Left ventricle myocardium inferior (tissue), 1 donor: ENCODE measurements around the gene PPP2R2C. TPM values are rescaled to one million over a fixed set of nuclear protein-coding genes. Genes with fewer than 3 reads are reported as not detected.
A peak's percentile ranks its signal among the peaks of the same experiment; 100 is the strongest.

Source experiments
- DNase-seq: peaks from one replicate; pipeline ENCODE4 v3.0.0-alpha.2; 2020
- H3K27ac ChIP-seq: fragments of 200-600 bp; replicated peaks from 2 replicates; pipeline ENCODE4 v1.8.0; 2021
- H3K27me3 ChIP-seq: fragments of 200-600 bp; 2 replicates; pipeline ENCODE4 v1.8.0; 2021; ENCODE audit warnings: low read depth
- H3K36me3 ChIP-seq: fragments of 200-600 bp; 2 replicates; pipeline ENCODE4 v1.8.0; 2021
- H3K4me1 ChIP-seq: fragments of 200-600 bp; 2 replicates; pipeline ENCODE4 v1.8.0; 2021
- H3K4me3 ChIP-seq: fragments of 200-600 bp; 2 replicates; pipeline ENCODE4 v1.8.0; 2021; ENCODE audit warnings: mild to moderate bottlenecking, moderate library complexity
- H3K9me3 ChIP-seq: fragments of 200-600 bp; replicated peaks from 2 replicates; pipeline ENCODE4 v1.8.0; 2021
- CTCF ChIP-seq: fragments of 200-600 bp; IDR thresholded peaks from 2 replicates; pipeline ENCODE4 v1.8.0; 2021; ENCODE audit warnings: antibody characterized with exemption, mild to moderate bottlenecking, borderline replicate concordance
- intact Hi-C: fragments of 100-400 bp; cut with micrococcal nuclease; formaldehyde crosslinking; loops from one replicate; pipeline ENCODE4 v1.11.0; 2022
- total RNA-seq: library from RNA; stranded (reverse); fragmentation: NEBNext Ultra II Directional; extraction: Animal tissue kit (Norgen Biotek cat#: 25700); gene quantifications from one replicate; pipeline ENCODE4 v1.2.1, GENCODE V29; 2021
- donor health status: DM: no; HTN: yes; CAD: no; lungs with severe emphysema.

The PPP2R2C gene
- total RNA-seq, 1 donor from 2014 or later: 9.7 TPM

- DNase-seq: no peak
- H3K27ac ChIP-seq: no peak overlapping the region
- intact Hi-C loops: no loop called here
Observed at GRCh38 chr4:6393544-6394475, 78.6 kb downstream of the PPP2R2C start.

DNA sequence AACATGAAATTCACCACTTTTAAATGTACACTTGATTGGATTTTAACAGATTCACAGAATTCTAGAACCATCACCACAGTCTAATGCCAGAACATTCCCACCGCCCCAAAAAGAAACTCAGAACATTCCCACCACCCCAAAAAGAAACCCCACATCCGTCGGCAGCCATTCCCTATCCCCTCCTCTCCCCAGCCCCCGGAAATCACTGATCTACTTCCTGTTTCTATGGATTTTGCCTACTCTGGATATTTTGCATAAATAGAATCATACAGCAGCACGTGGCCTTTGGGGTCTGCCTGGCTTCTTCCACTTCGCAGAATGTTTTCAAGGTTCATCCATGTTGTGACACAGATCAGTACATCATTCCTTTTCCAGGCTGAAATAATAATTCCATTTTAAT is 79.3 kb downstream of the PPP2R2C start:
- Histone ChIP-seq H3K4me1 (peaks cover 20% of the 10 kb centered on the region), H3K36me3 (no peaks in the 10 kb centered on the region), H3K9me3 (no peaks in the 10 kb centered on the region), H3K27me3 (peaks cover 51% of the 10 kb centered on the region), H3K4me3 (no peak overlapping the region), H3K27ac (no peak overlapping the region)
- no peak for DNase-seq
- intact Hi-C loops: no loop called here
- no peak for TF ChIP-seq CTCF

More at GRCh38 chr4:6393544-6394475, 78.6 kb downstream of the PPP2R2C start:
- no peak overlapping the region for H3K4me3 ChIP-seq
- no peak for TF ChIP-seq CTCF
- H3K9me3 ChIP-seq: no peaks in the 10 kb centered on the region
- peaks cover 20% of the 10 kb centered on the region for H3K4me1 ChIP-seq
- H3K27me3 ChIP-seq: peaks cover 49% of the 10 kb centered on the region
- no peaks in the 10 kb centered on the region for H3K36me3 ChIP-seq

DNA sequence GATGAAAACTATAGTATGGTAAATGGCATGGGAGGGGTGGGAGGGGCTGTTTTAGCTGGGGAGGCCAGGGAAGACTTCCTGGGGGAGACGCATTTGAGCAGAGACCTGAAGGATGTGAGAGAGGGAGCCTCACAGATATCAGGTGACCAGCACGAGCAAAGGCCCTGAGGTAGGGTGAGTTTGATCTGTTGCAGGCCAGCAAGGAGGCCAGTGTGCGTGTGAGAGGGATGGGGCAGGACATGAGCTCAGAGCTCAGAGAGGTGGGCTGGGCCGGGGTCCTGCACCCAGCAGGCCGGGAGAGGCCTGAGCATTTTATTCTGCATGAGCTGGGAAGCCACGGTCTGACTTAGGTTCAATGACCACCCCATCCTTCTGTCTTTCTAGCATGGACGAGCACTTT is 80.0 kb downstream of the PPP2R2C start:
- DNase-seq: no peak
- Histone ChIP-seq H3K36me3 (no peaks in the 10 kb centered on the region), H3K9me3 (no peaks in the 10 kb centered on the region), H3K4me1 (peaks cover 20% of the 10 kb centered on the region), H3K4me3 (no peak overlapping the region), H3K27ac (no peak overlapping the region), H3K27me3 (peaks cover 47% of the 10 kb centered on the region)
- intact Hi-C loops: no loop called here
- TF ChIP-seq CTCF: no peak

GRCh38 chr4:6391852-6392188 is 80.6 kb downstream of the PPP2R2C start:
- intact Hi-C loops: no loop called here
- no peak overlapping the region for H3K4me3 ChIP-seq
- no peaks in the 10 kb centered on the region for H3K9me3 ChIP-seq
- peak overlapping the region; percentile 64 for H3K27ac ChIP-seq
- peaks cover 44% of the 10 kb centered on the region for H3K27me3 ChIP-seq
- H3K4me1 ChIP-seq: peaks cover 20% of the 10 kb centered on the region
- no peaks in the 10 kb centered on the region for H3K36me3 ChIP-seq
- no peak for DNase-seq
- no peak for TF ChIP-seq CTCF

DNA sequence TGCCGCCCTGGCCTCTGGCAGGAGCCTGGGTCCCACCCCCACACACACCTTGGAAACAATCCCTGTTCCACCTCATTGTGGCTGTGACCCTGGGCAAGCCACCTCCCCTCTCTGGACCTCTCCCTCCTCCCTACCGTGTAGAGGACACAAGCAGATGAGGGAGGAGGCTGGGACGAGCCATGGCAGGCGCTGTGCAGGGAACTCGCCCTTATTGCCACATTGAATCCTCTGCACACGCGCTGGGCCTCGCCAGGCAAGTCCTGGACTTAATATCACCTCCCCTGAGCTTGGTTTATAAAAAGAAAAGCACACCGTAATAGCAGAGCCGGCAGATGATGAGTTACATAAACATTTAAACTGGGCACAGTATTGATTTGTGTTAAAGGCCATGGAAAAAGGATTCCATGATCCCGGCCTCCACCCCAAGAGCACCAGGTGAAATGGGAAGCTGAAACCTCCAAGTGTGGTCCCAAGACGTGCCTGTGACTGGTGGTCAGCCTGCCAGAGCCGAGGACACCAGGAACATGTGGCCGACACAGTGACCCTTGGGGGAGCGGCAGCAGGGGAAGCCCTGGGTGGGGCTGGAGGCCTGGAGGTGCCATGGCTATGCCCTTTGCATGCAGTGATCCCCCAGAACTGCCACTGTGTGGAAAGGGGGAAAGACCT is 81.1 kb downstream of the PPP2R2C start:
- H3K27ac ChIP-seq: peak overlapping the region; percentile 64
- no peaks in the 10 kb centered on the region for H3K9me3 ChIP-seq
- no peaks in the 10 kb centered on the region for H3K36me3 ChIP-seq
- intact Hi-C loops: no loop called here
- H3K4me1 ChIP-seq: peaks cover 20% of the 10 kb centered on the region
- peak overlapping the region; percentile 23 for H3K4me3 ChIP-seq
- DNase-seq: no peak
- no peak for TF ChIP-seq CTCF
- H3K27me3 ChIP-seq: peaks cover 39% of the 10 kb centered on the region
